ENCODE data around the gene RPL14.

RPL14 gene

DNA sequence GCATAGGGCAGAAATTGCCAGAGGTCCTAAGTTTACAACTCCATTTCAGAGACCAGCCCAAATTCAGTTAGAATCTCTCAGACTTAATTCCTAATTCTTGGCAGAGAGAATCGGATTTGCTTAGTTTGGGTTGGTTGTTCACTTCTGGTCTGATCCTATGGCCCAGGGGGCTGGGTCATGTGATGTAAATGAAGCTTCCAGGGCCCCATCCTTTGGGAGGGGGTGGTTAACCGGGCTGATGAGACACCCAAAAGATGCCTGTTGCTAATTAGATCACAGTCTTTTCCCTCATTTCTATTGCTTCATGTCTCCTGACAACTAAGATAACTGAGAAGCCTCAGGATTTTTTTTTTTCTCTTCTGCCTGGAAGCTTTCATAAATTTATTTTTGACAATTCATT, 37.6 kb downstream of the RPL14 start:
- no CpG with 5 or more reads among the region's 2 CpGs for WGBS (ENCODE audit: insufficient coverage)
- CTCF ChIA-PET, result interaction anchor here (1.2 to 1.7 kb wide), 2 partner anchors 11 to 13 kb away, joined by 4 to 5 read pairs; partner anchors contain the start of gene ZNF620
- H3K27ac ChIP-seq (ENCODE audit: insufficient read depth in 1 of 2, low read depth in 1 of 2, low read length in 2 of 2, poor library complexity in 1 of 2, severe bottlenecking in 2 of 2), result no peak overlapping the region
- peaks cover 0 to 6% (median 1%) of the 10 kb centered on the region in 4 experiments for H3K36me3 ChIP-seq (ENCODE audit: control insufficient read depth in 4 of 4, insufficient read depth in 4 of 4, low read length in 3 of 4)
- no peaks in the 10 kb centered on the region for H3K9me3 ChIP-seq (ENCODE audit: control extremely low read depth in 1 of 5, control insufficient read depth in 4 of 5, insufficient read depth in 2 of 5, low read depth in 1 of 5, low read length in 4 of 5)
- no peaks in the 10 kb centered on the region for H3K4me1 ChIP-seq (ENCODE audit: control extremely low read depth in 1 of 4, control insufficient read depth in 4 of 4, insufficient read depth in 4 of 4, low read length in 3 of 4)
- DNase-seq, result no peak
- no peaks in the 10 kb centered on the region for H3K27me3 ChIP-seq (replicated peaks in 2 of 5; ENCODE audit: control insufficient read depth in 4 of 5, insufficient read depth in 5 of 5, low read length in 4 of 5)
- POLR2A ChIA-PET, result no interaction called here
- H3K4me3 ChIP-seq (ENCODE audit: control insufficient read depth in 1 of 7, extremely low read depth in 1 of 7, insufficient read depth in 4 of 7, low read depth in 2 of 7, low read length in 6 of 7), result no peak overlapping the region

DNA sequence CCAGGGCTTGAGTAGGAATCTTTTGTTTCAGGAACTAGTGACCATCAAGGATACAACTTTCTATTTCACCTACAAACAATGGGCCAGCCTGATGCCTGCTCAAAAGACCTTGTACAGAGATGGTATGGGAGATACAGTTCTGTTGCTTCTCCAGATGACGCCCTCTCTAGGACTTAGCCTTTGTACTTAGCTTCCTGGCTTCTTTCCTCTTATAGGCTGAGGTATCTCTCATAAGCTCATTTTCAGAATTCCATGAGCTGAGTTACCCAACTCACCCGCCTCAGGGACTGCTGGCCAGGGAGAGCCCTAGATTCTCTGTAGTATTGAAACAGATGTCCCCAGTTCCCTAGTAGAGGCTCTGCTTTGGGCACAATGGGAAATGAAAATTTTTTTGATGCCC, 40.1 kb downstream of the RPL14 start:
- ChIA-PET CTCF (interaction anchor here (1.1 kb wide), 1 partner anchor 8 kb away, joined by 3 read pairs; the partner anchor contains the start of gene ZNF620), POLR2A (no interaction called here)
- no peaks in the 10 kb centered on the region for H3K4me1 ChIP-seq (ENCODE audit: control extremely low read depth in 1 of 4, control insufficient read depth in 4 of 4, insufficient read depth in 4 of 4, low read length in 3 of 4)
- H3K9me3 ChIP-seq (ENCODE audit: control extremely low read depth in 1 of 5, control insufficient read depth in 4 of 5, insufficient read depth in 2 of 5, low read depth in 1 of 5, low read length in 4 of 5), result no peaks in the 10 kb centered on the region
- 89% methylated on average over 2 of the region's 2 CpGs for WGBS (ENCODE audit: insufficient coverage)
- no peaks in the 10 kb centered on the region for H3K36me3 ChIP-seq (ENCODE audit: control insufficient read depth in 4 of 4, insufficient read depth in 4 of 4, low read length in 3 of 4)
- H3K27ac ChIP-seq (ENCODE audit: insufficient read depth in 1 of 2, low read depth in 1 of 2, low read length in 2 of 2, poor library complexity in 1 of 2, severe bottlenecking in 2 of 2), result no peak overlapping the region
- H3K4me3 ChIP-seq (ENCODE audit: control insufficient read depth in 1 of 7, extremely low read depth in 1 of 7, insufficient read depth in 4 of 7, low read depth in 2 of 7, low read length in 6 of 7), result no peak overlapping the region
- no peaks in the 10 kb centered on the region for H3K27me3 ChIP-seq (replicated peaks in 2 of 5; ENCODE audit: control insufficient read depth in 4 of 5, insufficient read depth in 5 of 5, low read length in 4 of 5)
- no peak for DNase-seq

- Histone ChIP-seq H3K4me3 (ENCODE audit: control insufficient read depth in 1 of 7, extremely low read depth in 1 of 7, insufficient read depth in 4 of 7, low read depth in 2 of 7, low read length in 6 of 7) (no peak overlapping the region), H3K9me3 (ENCODE audit: control extremely low read depth in 1 of 5, control insufficient read depth in 4 of 5, insufficient read depth in 2 of 5, low read depth in 1 of 5, low read length in 4 of 5) (no peaks in the 10 kb centered on the region), H3K36me3 (ENCODE audit: control insufficient read depth in 4 of 4, insufficient read depth in 4 of 4, low read length in 3 of 4) (no peaks in the 10 kb centered on the region), H3K27ac (ENCODE audit: insufficient read depth in 1 of 2, low read depth in 1 of 2, low read length in 2 of 2, poor library complexity in 1 of 2, severe bottlenecking in 2 of 2) (no peak overlapping the region), H3K4me1 (ENCODE audit: control extremely low read depth in 1 of 4, control insufficient read depth in 4 of 4, insufficient read depth in 4 of 4, low read length in 3 of 4) (peaks cover 0 to 4% (median 2%) of the 10 kb centered on the region in 4 experiments), H3K27me3 (replicated peaks in 2 of 5; ENCODE audit: control insufficient read depth in 4 of 5, insufficient read depth in 5 of 5, low read length in 4 of 5) (no peaks in the 10 kb centered on the region)
- ChIA-PET CTCF (no interaction called here), POLR2A (no interaction called here)
- no peak for DNase-seq
- no CpG with 5 or more reads among the region's 1 CpG for WGBS (ENCODE audit: insufficient coverage)
These were observed 42.8 kb downstream of the RPL14 start for GRCh38 chr3:40499952-40500351.

- no CpG with 5 or more reads among the region's 2 CpGs for WGBS (ENCODE audit: insufficient coverage)
These were observed 44.9 kb downstream of the RPL14 start for GRCh38 chr3:40502034-40502433.

DNA sequence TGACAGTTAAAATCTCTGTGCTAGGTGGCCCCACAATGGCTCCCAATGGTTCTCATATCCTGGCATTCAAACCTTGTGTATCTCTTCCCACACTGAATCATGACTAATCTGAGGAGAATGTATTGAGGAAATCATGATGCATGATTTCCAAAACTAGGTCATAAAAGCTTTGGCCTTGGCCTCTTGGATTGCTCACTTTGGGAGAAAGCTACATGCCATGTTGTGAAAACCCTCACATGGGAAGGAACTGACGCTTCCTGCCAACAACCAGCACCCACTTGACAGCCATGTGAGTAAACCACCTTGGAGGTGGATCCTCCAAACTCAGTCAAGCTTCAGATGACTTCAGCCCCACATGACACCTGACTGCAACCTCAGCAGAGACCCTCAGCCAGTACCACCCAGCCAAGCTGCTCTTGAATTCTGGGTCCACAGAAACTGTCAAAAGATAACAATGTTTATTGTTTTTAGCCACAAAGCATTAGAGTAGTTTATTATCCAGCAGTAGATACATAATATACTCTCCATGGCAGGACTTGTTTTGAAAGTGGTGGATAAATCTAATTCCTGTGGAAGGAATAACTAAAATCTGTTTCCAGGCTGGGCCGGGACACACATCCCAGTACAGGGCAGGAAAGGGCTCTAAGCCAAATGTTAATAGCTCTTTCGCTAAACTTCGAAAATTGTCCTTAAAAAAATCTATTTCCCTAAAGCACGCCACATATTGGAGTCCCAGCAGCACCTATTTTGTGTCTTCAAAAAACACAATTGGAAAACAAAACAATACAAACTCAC, 47.7 kb downstream of the RPL14 start:
- no peaks in the 10 kb centered on the region for H3K27me3 ChIP-seq (replicated peaks in 2 of 5; ENCODE audit: control insufficient read depth in 4 of 5, insufficient read depth in 5 of 5, low read length in 4 of 5)
- H3K36me3 ChIP-seq (ENCODE audit: control insufficient read depth in 4 of 4, insufficient read depth in 4 of 4, low read length in 3 of 4), result peaks cover 0 to 9% (median 4%) of the 10 kb centered on the region in 4 experiments
- no peaks in the 10 kb centered on the region for H3K9me3 ChIP-seq (ENCODE audit: control extremely low read depth in 1 of 5, control insufficient read depth in 4 of 5, insufficient read depth in 2 of 5, low read depth in 1 of 5, low read length in 4 of 5)
- peaks cover 3 to 11% (median 8%) of the 10 kb centered on the region in 4 experiments for H3K4me1 ChIP-seq (ENCODE audit: control extremely low read depth in 1 of 4, control insufficient read depth in 4 of 4, insufficient read depth in 4 of 4, low read length in 3 of 4)
- H3K4me3 ChIP-seq (ENCODE audit: control insufficient read depth in 1 of 7, extremely low read depth in 1 of 7, insufficient read depth in 4 of 7, low read depth in 2 of 7, low read length in 6 of 7), result peak overlapping the region in 3 of 7 experiments; percentile 85 to 97 (median 89)
- peak in 2 of 3 donors; percentile 6 to 13 for DNase-seq
- CTCF ChIA-PET, result interaction anchor here (1.0 to 2.4 kb wide), 14 partner anchors 8 to 1373 kb away, joined by 3 to 13 read pairs (median 4); partner anchors contain the start of gene ZNF621
- 93% methylated on average over 5 of the region's 5 CpGs for WGBS (ENCODE audit: insufficient coverage)
- no peak overlapping the region for H3K27ac ChIP-seq (ENCODE audit: insufficient read depth in 1 of 2, low read depth in 1 of 2, low read length in 2 of 2, poor library complexity in 1 of 2, severe bottlenecking in 2 of 2)
- POLR2A ChIA-PET, result no interaction called here

More at GRCh38 chr3:40502034-40502433, 44.9 kb downstream of the RPL14 start:
- ChIA-PET CTCF (no interaction called here), POLR2A (no interaction called here)
- Histone ChIP-seq H3K9me3 (ENCODE audit: control extremely low read depth in 1 of 5, control insufficient read depth in 4 of 5, insufficient read depth in 2 of 5, low read depth in 1 of 5, low read length in 4 of 5) (no peaks in the 10 kb centered on the region), H3K27ac (ENCODE audit: insufficient read depth in 1 of 2, low read depth in 1 of 2, low read length in 2 of 2, poor library complexity in 1 of 2, severe bottlenecking in 2 of 2) (no peak overlapping the region), H3K27me3 (replicated peaks in 2 of 5; ENCODE audit: control insufficient read depth in 4 of 5, insufficient read depth in 5 of 5, low read length in 4 of 5) (no peaks in the 10 kb centered on the region), H3K36me3 (ENCODE audit: control insufficient read depth in 4 of 4, insufficient read depth in 4 of 4, low read length in 3 of 4) (no peaks in the 10 kb centered on the region), H3K4me1 (ENCODE audit: control extremely low read depth in 1 of 4, control insufficient read depth in 4 of 4, insufficient read depth in 4 of 4, low read length in 3 of 4) (peaks cover 3 to 11% (median 8%) of the 10 kb centered on the region in 4 experiments), H3K4me3 (ENCODE audit: control insufficient read depth in 1 of 7, extremely low read depth in 1 of 7, insufficient read depth in 4 of 7, low read depth in 2 of 7, low read length in 6 of 7) (no peak overlapping the region)
- peak in 2 of 3 donors; percentile 9 to 36 for DNase-seq

DNA sequence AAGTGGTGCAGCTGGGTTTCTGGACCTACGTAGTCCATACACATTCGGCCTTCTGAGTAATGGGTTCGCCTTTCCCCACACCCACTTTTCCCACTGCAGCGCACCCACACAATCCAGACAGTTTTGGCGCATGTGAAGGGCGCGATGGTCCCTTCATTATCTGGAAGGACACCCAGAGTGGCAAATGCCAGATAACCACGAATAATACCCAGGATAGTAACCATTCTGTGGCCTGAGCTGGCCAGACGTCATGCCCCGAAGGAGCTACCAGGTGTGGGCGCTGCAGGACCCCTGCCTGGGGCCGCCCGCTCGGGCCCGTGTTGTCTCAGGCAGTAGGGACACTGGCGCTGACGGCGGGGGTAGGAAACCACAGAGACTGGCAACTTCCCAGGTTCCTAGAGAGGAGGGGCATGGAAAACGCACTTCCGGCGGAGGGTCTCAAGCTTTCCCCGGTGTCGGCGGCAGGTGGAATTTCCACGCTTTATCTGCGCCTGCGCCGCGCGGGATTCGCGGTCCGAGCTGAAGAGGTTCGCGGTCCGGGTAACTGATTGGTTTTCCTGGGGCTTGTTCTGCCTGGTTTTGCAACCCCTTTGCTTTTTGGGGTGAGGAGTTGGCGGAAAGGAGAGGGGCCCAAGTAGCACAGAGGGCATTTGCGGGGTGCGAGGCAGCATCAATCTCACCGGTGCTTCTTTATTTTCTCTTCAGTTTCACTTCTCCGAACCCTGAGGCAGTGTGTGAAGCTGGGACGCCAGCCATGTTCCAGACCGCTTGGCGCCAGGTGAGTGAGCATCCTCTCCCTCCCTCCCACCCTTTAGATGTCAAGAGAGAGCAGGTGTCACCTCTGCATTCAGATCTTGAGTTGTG, 48.7 kb downstream of the RPL14 start, which contains the start of gene ZNF620:
Gene ZNF620 (plus strand): TSS at position 441 of the 864 bp plus-strand sequence. CDS start 314 bp downstream, at position 755.
- Histone ChIP-seq H3K36me3 (ENCODE audit: control insufficient read depth in 4 of 4, insufficient read depth in 4 of 4, low read length in 3 of 4) (peaks cover under 1 to 18% (median 13%) of the 10 kb centered on the region in 4 experiments), H3K27me3 (replicated peaks in 2 of 5; ENCODE audit: control insufficient read depth in 4 of 5, insufficient read depth in 5 of 5, low read length in 4 of 5) (no peaks in the 10 kb centered on the region), H3K27ac (ENCODE audit: insufficient read depth in 1 of 2, low read depth in 1 of 2, low read length in 2 of 2, poor library complexity in 1 of 2, severe bottlenecking in 2 of 2) (peak within 1 kb of the TSS; percentile 78 to 80), H3K4me3 (ENCODE audit: control insufficient read depth in 1 of 7, extremely low read depth in 1 of 7, insufficient read depth in 4 of 7, low read depth in 2 of 7, low read length in 6 of 7) (peak within 1 kb of the TSS; percentile 52 to 97 (median 85)), H3K4me1 (ENCODE audit: control extremely low read depth in 1 of 4, control insufficient read depth in 4 of 4, insufficient read depth in 4 of 4, low read length in 3 of 4) (peaks cover 3 to 11% (median 8%) of the 10 kb centered on the region in 4 experiments), H3K9me3 (ENCODE audit: control extremely low read depth in 1 of 5, control insufficient read depth in 4 of 5, insufficient read depth in 2 of 5, low read depth in 1 of 5, low read length in 4 of 5) (no peaks in the 10 kb centered on the region)
- 10% methylated on average over 38 of the region's 44 CpGs for WGBS (ENCODE audit: insufficient coverage)
- ChIA-PET POLR2A (no interaction called here), CTCF (interaction anchor here (0.6 to 2.4 kb wide), 14 partner anchors 9 to 1372 kb away, joined by 3 to 13 read pairs (median 4); partner anchors contain the start of gene ZNF621)
- DNase-seq, result peak; percentile 84 to 89 (median 86)
